ENCODE results near the gene GLRA3. TPM values are rescaled to one million over a fixed set of nuclear protein-coding genes. Genes with fewer than 3 reads are reported as not detected.

Gene GLRA3
- polyA plus RNA-seq, 2 donors: not detected

DNA sequence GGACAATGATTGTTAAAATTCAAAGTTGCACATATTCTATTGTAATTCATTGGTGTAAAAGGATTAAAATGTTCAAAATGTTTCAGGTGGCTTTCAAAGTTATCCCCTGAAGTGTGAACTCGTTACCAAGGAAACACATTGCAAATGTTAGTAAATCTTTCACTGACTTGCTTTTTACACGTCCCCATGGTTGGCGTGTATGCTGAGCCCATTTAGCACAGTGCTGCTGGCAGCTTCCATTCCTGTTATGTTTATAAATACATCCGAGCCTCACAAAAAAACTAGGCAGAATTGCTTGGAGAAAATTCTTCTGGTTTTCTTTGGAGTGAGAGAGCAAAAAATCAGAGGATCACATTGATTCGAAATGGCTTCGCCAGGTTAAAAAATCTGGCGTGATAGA, 200.9 kb downstream of the GLRA3 start:
- WGBS, 2 donors: 67% methylated on average over 7 of the region's 7 CpGs
- H3K27me3 ChIP-seq (ENCODE audit: control insufficient read depth in 1 of 2, insufficient read depth in 2 of 2, low read length in 2 of 2): no peaks in the 10 kb centered on the region
- H3K4me3 ChIP-seq (ENCODE audit: low read depth in 1 of 2, low read length in 2 of 2): no peak overlapping the region
- H3K9me3 ChIP-seq (ENCODE audit: control insufficient read depth in 2 of 2, insufficient read depth in 1 of 2, low read depth in 1 of 2, low read length in 1 of 2): no peaks in the 10 kb centered on the region
- H3K27ac ChIP-seq (ENCODE audit: low read depth in 2 of 2, low read length in 1 of 2): no peak overlapping the region
- H3K36me3 ChIP-seq (ENCODE audit: control insufficient read depth in 2 of 2, insufficient read depth in 2 of 2, low read length in 1 of 2): no peaks in the 10 kb centered on the region
- H3K4me1 ChIP-seq (ENCODE audit: control insufficient read depth in 2 of 2, insufficient read depth in 2 of 2, low read length in 1 of 2): no peaks in the 10 kb centered on the region

DNA sequence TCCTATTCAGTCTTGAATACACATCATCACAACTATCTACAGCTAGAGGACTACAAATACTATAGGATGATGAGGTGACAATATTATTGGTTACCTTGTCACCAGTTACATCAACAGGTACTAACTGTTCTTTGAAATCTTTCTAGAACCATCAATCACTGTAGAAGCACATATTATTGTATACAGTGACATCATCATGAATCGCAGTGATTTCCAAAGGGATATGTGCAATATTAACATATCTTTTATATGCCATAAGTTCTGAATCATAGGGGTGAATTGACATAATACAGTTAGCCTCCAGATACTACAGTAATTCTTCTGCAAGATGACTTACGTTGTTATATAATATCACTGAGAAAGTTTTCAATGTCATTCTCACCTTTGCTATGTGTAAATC, 201.6 kb downstream of the GLRA3 start:
- no peaks in the 10 kb centered on the region for H3K4me1 ChIP-seq (ENCODE audit: control insufficient read depth in 2 of 2, insufficient read depth in 2 of 2, low read length in 1 of 2)
- no peaks in the 10 kb centered on the region for H3K9me3 ChIP-seq (ENCODE audit: control insufficient read depth in 2 of 2, insufficient read depth in 1 of 2, low read depth in 1 of 2, low read length in 1 of 2)
- no peaks in the 10 kb centered on the region for H3K27me3 ChIP-seq (ENCODE audit: control insufficient read depth in 1 of 2, insufficient read depth in 2 of 2, low read length in 2 of 2)
- WGBS, 2 donors: 67 to 81% methylated on average over 2 of the region's 2 CpGs
- no peak overlapping the region for H3K4me3 ChIP-seq (ENCODE audit: low read depth in 1 of 2, low read length in 2 of 2)
- H3K27ac ChIP-seq (ENCODE audit: low read depth in 2 of 2, low read length in 1 of 2): no peak overlapping the region
- H3K36me3 ChIP-seq (ENCODE audit: control insufficient read depth in 2 of 2, insufficient read depth in 2 of 2, low read length in 1 of 2): no peaks in the 10 kb centered on the region

DNA sequence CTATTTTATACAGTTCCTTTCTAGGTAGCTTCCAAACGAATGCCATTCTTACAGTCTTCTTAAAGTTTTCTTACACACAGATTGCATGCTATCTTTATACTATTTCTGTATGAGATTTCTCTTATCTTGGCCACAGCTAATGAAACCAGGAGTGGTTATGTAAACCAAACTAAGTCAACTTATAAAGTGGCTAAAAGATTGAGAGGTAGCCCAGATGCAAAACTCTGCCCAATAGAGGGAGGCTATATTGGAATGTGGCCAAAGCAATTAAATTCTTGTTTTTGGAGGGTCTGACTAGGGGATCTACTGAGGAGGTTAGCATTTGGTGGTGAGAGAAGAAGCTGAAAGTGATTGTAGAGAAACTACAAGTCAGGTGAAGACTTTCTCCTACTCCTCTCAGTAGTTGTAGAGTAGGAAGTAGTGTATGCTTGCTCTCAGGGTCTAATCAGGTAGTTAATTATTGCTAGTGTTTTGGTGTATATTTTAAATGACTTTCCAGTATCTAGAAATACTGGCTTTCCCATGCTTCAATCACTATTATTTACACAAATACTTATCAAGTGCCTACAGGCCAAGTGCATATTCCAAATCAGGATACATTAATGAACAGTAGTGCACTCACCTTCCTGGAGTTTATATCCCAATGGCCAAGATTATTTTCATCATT, 202.6 kb downstream of the GLRA3 start:
- Histone ChIP-seq H3K4me3 (ENCODE audit: low read depth in 1 of 2, low read length in 2 of 2) (no peak overlapping the region), H3K36me3 (ENCODE audit: control insufficient read depth in 2 of 2, insufficient read depth in 2 of 2, low read length in 1 of 2) (no peaks in the 10 kb centered on the region), H3K9me3 (ENCODE audit: control insufficient read depth in 2 of 2, insufficient read depth in 1 of 2, low read depth in 1 of 2, low read length in 1 of 2) (no peaks in the 10 kb centered on the region), H3K27ac (ENCODE audit: low read depth in 2 of 2, low read length in 1 of 2) (no peak overlapping the region), H3K27me3 (ENCODE audit: control insufficient read depth in 1 of 2, insufficient read depth in 2 of 2, low read length in 2 of 2) (no peaks in the 10 kb centered on the region), H3K4me1 (ENCODE audit: control insufficient read depth in 2 of 2, insufficient read depth in 2 of 2, low read length in 1 of 2) (no peaks in the 10 kb centered on the region)
- 60 to 76% methylated on average over 1 of the region's 1 CpG for WGBS, 2 donors

DNA sequence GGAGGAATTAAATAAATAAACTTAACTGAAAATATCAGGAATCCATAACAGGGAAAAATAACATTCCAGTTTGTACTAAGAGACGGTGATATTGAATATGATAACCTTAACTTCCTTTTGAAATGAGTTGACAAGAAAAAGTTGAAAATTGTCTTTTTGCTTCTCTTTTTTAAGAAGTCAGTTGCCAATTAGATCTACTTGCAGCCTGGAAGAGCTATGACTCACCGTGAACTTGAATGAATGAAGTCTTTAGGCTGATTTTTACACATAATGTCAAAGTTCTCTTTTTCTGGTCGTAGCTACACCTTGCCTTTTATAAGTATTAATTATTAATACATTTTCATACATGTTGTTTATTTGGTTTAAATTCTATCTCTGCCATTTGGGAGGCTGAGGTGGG, 212.4 kb downstream of the GLRA3 start:
- no peak overlapping the region for H3K27ac ChIP-seq (ENCODE audit: low read depth in 2 of 2, low read length in 1 of 2)
- H3K36me3 ChIP-seq (ENCODE audit: control insufficient read depth in 2 of 2, insufficient read depth in 2 of 2, low read length in 1 of 2): no peaks in the 10 kb centered on the region
- H3K9me3 ChIP-seq (ENCODE audit: control insufficient read depth in 2 of 2, insufficient read depth in 1 of 2, low read depth in 1 of 2, low read length in 1 of 2): no peaks in the 10 kb centered on the region
- no peaks in the 10 kb centered on the region for H3K4me1 ChIP-seq (ENCODE audit: control insufficient read depth in 2 of 2, insufficient read depth in 2 of 2, low read length in 1 of 2)
- H3K27me3 ChIP-seq (ENCODE audit: control insufficient read depth in 1 of 2, insufficient read depth in 2 of 2, low read length in 2 of 2): no peaks in the 10 kb centered on the region
- no peak overlapping the region for H3K4me3 ChIP-seq (ENCODE audit: low read depth in 1 of 2, low read length in 2 of 2)
- WGBS, 2 donors: 68 to 77% methylated on average over 3 of the region's 3 CpGs

DNA sequence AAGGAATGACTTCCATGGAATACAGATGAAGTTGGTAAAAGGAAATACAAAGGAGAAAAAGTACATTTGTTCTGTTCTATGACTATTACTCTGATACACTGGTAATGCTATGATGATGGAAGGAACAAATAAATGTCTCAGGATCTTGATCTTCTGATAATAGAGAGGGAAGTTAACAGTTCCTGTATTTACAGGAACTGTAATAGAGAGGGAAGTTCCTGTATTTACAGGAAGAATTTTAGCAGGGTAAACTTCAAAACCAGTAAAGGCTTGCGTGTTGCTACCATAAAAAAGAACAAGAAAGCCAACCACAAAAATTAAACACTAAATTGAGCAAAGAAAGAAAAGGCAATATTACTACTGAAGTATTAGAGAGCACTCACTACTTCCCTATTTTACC, 215.1 kb downstream of the GLRA3 start:
- H3K9me3 ChIP-seq (ENCODE audit: control insufficient read depth in 2 of 2, insufficient read depth in 1 of 2, low read depth in 1 of 2, low read length in 1 of 2): no peaks in the 10 kb centered on the region
- no peak overlapping the region for H3K4me3 ChIP-seq (ENCODE audit: low read depth in 1 of 2, low read length in 2 of 2)
- H3K27ac ChIP-seq (ENCODE audit: low read depth in 2 of 2, low read length in 1 of 2): no peak overlapping the region
- H3K4me1 ChIP-seq (ENCODE audit: control insufficient read depth in 2 of 2, insufficient read depth in 2 of 2, low read length in 1 of 2): no peaks in the 10 kb centered on the region
- H3K27me3 ChIP-seq (ENCODE audit: control insufficient read depth in 1 of 2, insufficient read depth in 2 of 2, low read length in 2 of 2): no peaks in the 10 kb centered on the region
- no peaks in the 10 kb centered on the region for H3K36me3 ChIP-seq (ENCODE audit: control insufficient read depth in 2 of 2, insufficient read depth in 2 of 2, low read length in 1 of 2)
- 60 to 76% methylated on average over 1 of the region's 1 CpG for WGBS, 2 donors

DNA sequence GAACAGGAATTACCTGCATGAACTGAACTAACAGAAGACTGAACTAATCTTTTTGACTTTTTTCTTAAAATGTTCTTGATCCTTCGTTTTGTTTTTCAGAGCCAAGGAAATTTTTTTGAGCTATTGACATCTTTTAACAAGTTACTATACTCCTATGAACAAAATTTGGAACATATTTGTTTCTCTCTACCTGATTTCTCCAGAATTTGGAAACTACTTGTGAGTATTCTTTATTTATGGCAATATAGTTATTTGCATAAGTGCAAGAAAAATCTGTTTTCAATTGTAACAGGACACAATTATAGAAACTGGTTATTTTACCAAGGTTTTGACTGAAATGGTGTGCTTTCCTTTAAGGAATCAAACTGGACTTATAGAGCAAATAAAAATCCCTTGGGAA, 217.3 kb downstream of the GLRA3 start:
- no peaks in the 10 kb centered on the region for H3K4me1 ChIP-seq (ENCODE audit: control insufficient read depth in 2 of 2, insufficient read depth in 2 of 2, low read length in 1 of 2)
- 80 to 81% methylated on average over 1 of the region's 1 CpG for WGBS, 2 donors
- H3K9me3 ChIP-seq (ENCODE audit: control insufficient read depth in 2 of 2, insufficient read depth in 1 of 2, low read depth in 1 of 2, low read length in 1 of 2): no peaks in the 10 kb centered on the region

DNA sequence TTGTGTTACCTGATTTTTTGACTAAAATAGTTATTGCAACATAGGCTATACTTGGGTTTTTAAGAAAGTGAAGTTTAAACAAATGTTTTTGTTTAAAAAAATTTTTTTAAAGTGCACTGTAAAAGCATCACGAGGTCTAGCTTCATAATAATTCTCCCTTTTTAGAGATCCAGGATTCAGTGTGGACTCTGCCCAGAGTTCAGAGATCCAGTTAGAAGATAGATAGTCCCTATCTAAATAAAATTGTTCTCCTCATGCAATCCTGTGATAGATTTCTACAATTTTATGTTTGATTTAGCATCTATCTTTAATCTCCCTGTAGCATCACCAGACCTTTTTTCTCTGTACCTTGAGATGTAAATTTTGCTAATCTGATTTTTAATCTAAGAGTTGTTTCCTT, 221.3 kb downstream of the GLRA3 start:
- H3K4me1 ChIP-seq (ENCODE audit: control insufficient read depth in 2 of 2, insufficient read depth in 2 of 2, low read length in 1 of 2): no peaks in the 10 kb centered on the region
- no peaks in the 10 kb centered on the region for H3K9me3 ChIP-seq (ENCODE audit: control insufficient read depth in 2 of 2, insufficient read depth in 1 of 2, low read depth in 1 of 2, low read length in 1 of 2)
- H3K27ac ChIP-seq (ENCODE audit: low read depth in 2 of 2, low read length in 1 of 2): no peak overlapping the region
- no peak overlapping the region for H3K4me3 ChIP-seq (ENCODE audit: low read depth in 1 of 2, low read length in 2 of 2)
- no peaks in the 10 kb centered on the region for H3K36me3 ChIP-seq (ENCODE audit: control insufficient read depth in 2 of 2, insufficient read depth in 2 of 2, low read length in 1 of 2)
- H3K27me3 ChIP-seq (ENCODE audit: control insufficient read depth in 1 of 2, insufficient read depth in 2 of 2, low read length in 2 of 2): no peaks in the 10 kb centered on the region
- 76 to 77% methylated on average over 1 of the region's 1 CpG for WGBS, 2 donors

More for the DNA sequence above, 217.3 kb downstream of the GLRA3 start:
- H3K27ac ChIP-seq (ENCODE audit: low read depth in 2 of 2, low read length in 1 of 2): no peak overlapping the region
- H3K4me3 ChIP-seq (ENCODE audit: low read depth in 1 of 2, low read length in 2 of 2): no peak overlapping the region
- H3K27me3 ChIP-seq (ENCODE audit: control insufficient read depth in 1 of 2, insufficient read depth in 2 of 2, low read length in 2 of 2): no peaks in the 10 kb centered on the region
- no peaks in the 10 kb centered on the region for H3K36me3 ChIP-seq (ENCODE audit: control insufficient read depth in 2 of 2, insufficient read depth in 2 of 2, low read length in 1 of 2)

DNA sequence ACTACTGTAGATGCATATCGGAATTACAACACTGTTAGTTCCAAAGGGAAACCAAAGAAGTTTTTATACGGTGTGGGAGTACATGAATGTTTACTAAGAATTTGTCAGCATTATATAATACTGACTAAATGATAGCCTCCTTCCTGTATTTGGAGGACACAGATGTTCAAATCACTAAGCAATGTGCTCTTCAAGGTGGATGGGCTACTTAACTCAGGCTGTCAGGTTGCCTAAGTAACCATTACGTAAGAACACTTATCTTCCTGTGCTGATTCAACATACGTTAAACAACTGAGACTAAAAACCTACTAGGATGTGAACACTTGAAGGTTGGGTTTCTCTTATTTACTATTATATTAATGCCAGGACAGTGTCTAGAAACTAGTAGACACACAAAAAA, 224.8 kb downstream of the GLRA3 start:
- H3K27ac ChIP-seq (ENCODE audit: low read depth in 2 of 2, low read length in 1 of 2): no peak overlapping the region
- 43 to 53% methylated on average over 4 of the region's 4 CpGs for WGBS, 2 donors

DNA sequence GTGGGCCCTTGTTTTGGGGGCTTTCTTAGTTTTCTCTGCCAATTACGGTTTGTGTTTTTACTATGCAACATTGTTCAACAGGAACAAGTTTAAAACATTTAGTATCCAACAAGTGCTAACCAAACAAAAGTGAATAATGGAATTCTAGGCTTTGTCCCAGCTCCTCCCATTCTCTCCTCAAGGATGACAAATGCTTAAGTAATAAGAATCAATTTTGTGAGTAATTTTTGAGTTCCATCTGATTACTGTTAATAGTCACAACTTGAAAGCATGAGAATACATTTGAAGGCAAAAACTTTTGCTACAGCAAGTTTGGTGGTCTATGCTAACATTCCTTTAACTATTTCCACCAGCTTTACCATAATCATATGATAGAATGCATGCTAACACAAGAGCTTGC, 228.7 kb downstream of the GLRA3 start:
- Histone ChIP-seq H3K9me3 (ENCODE audit: control insufficient read depth in 2 of 2, insufficient read depth in 1 of 2, low read depth in 1 of 2, low read length in 1 of 2) (no peaks in the 10 kb centered on the region), H3K36me3 (ENCODE audit: control insufficient read depth in 2 of 2, insufficient read depth in 2 of 2, low read length in 1 of 2) (no peaks in the 10 kb centered on the region), H3K4me3 (ENCODE audit: low read depth in 1 of 2, low read length in 2 of 2) (no peak overlapping the region), H3K4me1 (ENCODE audit: control insufficient read depth in 2 of 2, insufficient read depth in 2 of 2, low read length in 1 of 2) (no peaks in the 10 kb centered on the region), H3K27me3 (ENCODE audit: control insufficient read depth in 1 of 2, insufficient read depth in 2 of 2, low read length in 2 of 2) (no peaks in the 10 kb centered on the region), H3K27ac (ENCODE audit: low read depth in 2 of 2, low read length in 1 of 2) (no peak overlapping the region)
- WGBS, 2 donors: 35 to 53% methylated on average over 1 of the region's 1 CpG

More for the DNA sequence above, 224.8 kb downstream of the GLRA3 start:
- H3K36me3 ChIP-seq (ENCODE audit: control insufficient read depth in 2 of 2, insufficient read depth in 2 of 2, low read length in 1 of 2): no peaks in the 10 kb centered on the region
- no peaks in the 10 kb centered on the region for H3K4me1 ChIP-seq (ENCODE audit: control insufficient read depth in 2 of 2, insufficient read depth in 2 of 2, low read length in 1 of 2)
- H3K4me3 ChIP-seq (ENCODE audit: low read depth in 1 of 2, low read length in 2 of 2): no peak overlapping the region
- H3K9me3 ChIP-seq (ENCODE audit: control insufficient read depth in 2 of 2, insufficient read depth in 1 of 2, low read depth in 1 of 2, low read length in 1 of 2): no peaks in the 10 kb centered on the region
- H3K27me3 ChIP-seq (ENCODE audit: control insufficient read depth in 1 of 2, insufficient read depth in 2 of 2, low read length in 2 of 2): no peaks in the 10 kb centered on the region

DNA sequence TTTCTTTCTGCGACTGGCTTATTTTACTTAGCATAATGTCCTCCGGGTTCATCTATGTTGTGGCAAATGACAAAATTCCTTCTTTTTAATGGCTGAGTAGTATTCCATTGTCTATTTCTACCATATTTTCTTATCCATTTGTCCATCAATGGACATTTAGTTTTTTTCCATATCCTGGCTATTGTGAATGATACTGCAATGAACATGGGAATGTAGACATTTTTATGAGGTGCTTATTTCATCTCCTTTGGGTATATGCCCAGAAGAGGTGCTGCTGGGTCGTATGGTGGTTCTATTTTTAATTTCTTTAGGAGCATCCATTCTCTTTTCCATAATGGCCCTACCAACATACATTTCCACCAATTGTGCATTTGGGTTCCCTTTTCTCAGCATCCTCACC, 230.2 kb downstream of the GLRA3 start:
- WGBS, 2 donors: 78 to 80% methylated on average over 3 of the region's 3 CpGs
- Histone ChIP-seq H3K27me3 (ENCODE audit: control insufficient read depth in 1 of 2, insufficient read depth in 2 of 2, low read length in 2 of 2) (no peaks in the 10 kb centered on the region), H3K36me3 (ENCODE audit: control insufficient read depth in 2 of 2, insufficient read depth in 2 of 2, low read length in 1 of 2) (no peaks in the 10 kb centered on the region), H3K4me3 (ENCODE audit: low read depth in 1 of 2, low read length in 2 of 2) (no peak overlapping the region), H3K4me1 (ENCODE audit: control insufficient read depth in 2 of 2, insufficient read depth in 2 of 2, low read length in 1 of 2) (no peaks in the 10 kb centered on the region), H3K9me3 (ENCODE audit: control insufficient read depth in 2 of 2, insufficient read depth in 1 of 2, low read depth in 1 of 2, low read length in 1 of 2) (no peaks in the 10 kb centered on the region), H3K27ac (ENCODE audit: low read depth in 2 of 2, low read length in 1 of 2) (no peak overlapping the region)

Data from esophagus (tissue), 2 donors.